Measurements from ENCODE around the gene NR1I3. TPM values are rescaled to one million over a fixed set of nuclear protein-coding genes. Genes with fewer than 3 reads are reported as not detected.

Gene NR1I3
- total RNA-seq, 4 donors from 2014 or later, result 2.1 TPM; not detected in 3

GRCh38 chr1:161190962-161191521 lies 47.0 kb downstream of the NR1I3 start:
- H3K4me3 ChIP-seq (ENCODE audit: low read depth, poor library complexity, severe bottlenecking), result no peak overlapping the region
- no peak for TF ChIP-seq CTCF (IDR thresholded peaks at IDR 0.05)
- TF ChIP-seq POLR2A (IDR thresholded peaks at IDR 0.05), result no peak
- intact Hi-C loops (cut with DNase I; ENCODE audit: low total_unique reads), result no loop called here
- WGBS, 2 donors, result 72 to 76% methylated on average over 12 to 22 of the region's 22 CpGs
- DNase-seq (ENCODE audit: low spot score in 2 of 2), result no peak

- DNase-seq (ENCODE audit: low spot score in 2 of 2), result no peak
- intact Hi-C loops (cut with DNase I; ENCODE audit: low total_unique reads), result no loop called here
- WGBS, 2 donors, result 78 to 86% methylated on average over 5 of the region's 5 CpGs
- TF ChIP-seq POLR2A (IDR thresholded peaks at IDR 0.05) (no peak), CTCF (IDR thresholded peaks at IDR 0.05) (no peak)
- H3K4me3 ChIP-seq (ENCODE audit: low read depth, poor library complexity, severe bottlenecking), result no peak overlapping the region
Observed at GRCh38 chr1:161189036-161189435, 49.0 kb downstream of the NR1I3 start.

- no peak overlapping the region for H3K4me3 ChIP-seq (ENCODE audit: low read depth, poor library complexity, severe bottlenecking)
- WGBS, 2 donors, result 50 to 56% methylated on average over 6 of the region's 6 CpGs
- intact Hi-C loops (cut with DNase I; ENCODE audit: low total_unique reads), result no loop called here
- no peak for TF ChIP-seq POLR2A (IDR thresholded peaks at IDR 0.05)
- no peak for TF ChIP-seq CTCF (IDR thresholded peaks at IDR 0.05)
- no peak for DNase-seq (ENCODE audit: low spot score in 2 of 2)
Observed at GRCh38 chr1:161188381-161188780, 49.6 kb downstream of the NR1I3 start.

- no peak overlapping the region for H3K4me3 ChIP-seq (ENCODE audit: low read depth, poor library complexity, severe bottlenecking)
- TF ChIP-seq CTCF (IDR thresholded peaks at IDR 0.05), result no peak
- TF ChIP-seq POLR2A (IDR thresholded peaks at IDR 0.05), result no peak
- DNase-seq (ENCODE audit: low spot score in 2 of 2), result no peak
- WGBS, 2 donors, result 77 to 80% methylated on average over 3 of the region's 3 CpGs
- intact Hi-C loops (cut with DNase I; ENCODE audit: low total_unique reads), result no loop called here
Observed at GRCh38 chr1:161187311-161187710, 50.7 kb downstream of the NR1I3 start.

- intact Hi-C loops (cut with DNase I; ENCODE audit: low total_unique reads), result no loop called here
- no peak overlapping the region for H3K4me3 ChIP-seq (ENCODE audit: low read depth, poor library complexity, severe bottlenecking)
- TF ChIP-seq CTCF (IDR thresholded peaks at IDR 0.05), result no peak
- TF ChIP-seq POLR2A (IDR thresholded peaks at IDR 0.05), result no peak
- DNase-seq (ENCODE audit: low spot score in 2 of 2), result no peak
- WGBS, 2 donors, result 35 to 38% methylated on average over 2 of the region's 2 CpGs
Observed at GRCh38 chr1:161185732-161186311, 52.2 kb downstream of the NR1I3 start.

- peak; percentile 88 to 96 for DNase-seq (ENCODE audit: low spot score in 2 of 2)
- intact Hi-C loops (cut with DNase I; ENCODE audit: low total_unique reads), result no loop called here
- TF ChIP-seq POLR2A (IDR thresholded peaks at IDR 0.05) (no peak), CTCF (IDR thresholded peaks at IDR 0.05) (no peak)
- 4 to 5% methylated on average over 3 of the region's 3 CpGs for WGBS, 2 donors
- H3K4me3 ChIP-seq (ENCODE audit: low read depth, poor library complexity, severe bottlenecking), result no peak overlapping the region
Observed at GRCh38 chr1:161185282-161185682, 52.7 kb downstream of the NR1I3 start.

Measured in lower leg skin (tissue), 4 donors.